ENCODE data around the gene MASP2.
"Not testable (repeated sequence)": the region's sequence is repeated elsewhere in the genome, so short reads cannot be mapped to it uniquely, and the experiment has no call there.

The MASP2 gene

GRCh38 chr1:11058595-11059154 lies 11.6 kb upstream of the MASP2 start:
- DNase-seq (ENCODE audit: low read depth in 2 of 3, low spot score in 2 of 3): no peak

GRCh38 chr1:11058026-11058425 lies 11.0 kb upstream of the MASP2 start:
- DNase-seq (ENCODE audit: low read depth in 2 of 3, low spot score in 2 of 3): no peak

DNA sequence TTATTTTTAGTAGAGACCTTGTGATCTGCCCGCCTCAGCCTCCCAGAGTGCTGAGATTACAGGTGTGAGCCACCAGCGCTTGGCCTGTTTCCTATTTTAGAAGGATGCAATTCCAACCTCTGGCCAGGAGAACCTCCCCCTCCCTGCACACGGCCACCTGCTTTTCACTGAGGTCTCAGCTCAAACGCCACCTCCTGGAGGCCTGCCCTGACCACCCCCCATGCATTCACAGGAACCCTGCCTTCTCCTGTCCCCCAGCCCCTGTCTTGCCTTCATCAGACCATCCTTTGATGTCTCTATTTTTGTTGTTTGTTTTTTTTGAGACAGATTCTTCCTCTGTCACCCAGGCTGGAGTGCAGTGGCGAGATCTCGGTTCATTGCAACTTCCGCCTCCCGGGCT lies 10.4 kb upstream of the MASP2 start:
- no peak for DNase-seq (ENCODE audit: low read depth in 2 of 3, low spot score in 2 of 3)

DNA sequence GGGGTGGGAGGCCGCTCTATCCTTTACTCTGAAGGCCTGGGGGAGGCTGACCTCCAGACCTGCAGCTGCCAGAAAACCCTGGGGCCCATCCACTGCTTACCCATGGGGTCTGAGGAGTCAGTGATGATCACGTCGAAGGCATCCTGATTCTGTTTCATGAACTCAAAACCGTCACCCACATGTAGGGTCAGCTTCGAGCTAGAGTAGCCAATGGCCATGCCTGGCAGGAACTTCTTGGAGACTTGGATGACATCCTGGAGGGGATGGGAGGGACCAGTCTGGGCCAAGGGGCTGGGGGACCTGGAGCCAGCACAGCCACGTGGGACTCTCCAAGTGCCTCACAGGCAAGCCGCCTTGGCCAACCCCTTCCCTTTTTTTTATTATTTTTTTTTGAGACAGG lies 9.5 kb upstream of the MASP2 start:
- no peak for DNase-seq (ENCODE audit: low read depth in 2 of 3, low spot score in 2 of 3)

GRCh38 chr1:11055676-11056075 lies 8.6 kb upstream of the MASP2 start:
- DNase-seq (ENCODE audit: low read depth in 2 of 3, low spot score in 2 of 3): no peak

DNA sequence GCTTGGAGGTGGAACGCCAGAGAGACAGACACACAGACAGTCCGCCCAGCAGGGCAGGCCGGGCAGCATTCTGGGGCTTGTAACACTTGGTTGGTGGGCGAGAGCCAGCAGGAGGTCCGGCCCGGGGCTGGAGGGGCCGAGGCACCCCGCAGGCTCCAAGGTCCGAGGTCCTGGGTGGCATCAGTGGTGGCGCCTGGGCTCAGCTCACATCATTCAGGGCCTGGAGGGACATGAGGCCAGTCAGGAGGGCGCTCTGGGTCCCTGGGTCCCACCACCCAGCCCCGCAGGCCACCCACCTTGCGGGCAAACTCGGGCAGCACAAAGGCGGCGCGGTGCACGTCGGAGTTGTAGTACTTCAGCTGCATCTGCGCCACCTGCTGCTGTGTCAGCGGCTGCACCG lies 7.6 kb upstream of the MASP2 start:
- DNase-seq (ENCODE audit: low read depth in 2 of 3, low spot score in 2 of 3): no peak

DNA sequence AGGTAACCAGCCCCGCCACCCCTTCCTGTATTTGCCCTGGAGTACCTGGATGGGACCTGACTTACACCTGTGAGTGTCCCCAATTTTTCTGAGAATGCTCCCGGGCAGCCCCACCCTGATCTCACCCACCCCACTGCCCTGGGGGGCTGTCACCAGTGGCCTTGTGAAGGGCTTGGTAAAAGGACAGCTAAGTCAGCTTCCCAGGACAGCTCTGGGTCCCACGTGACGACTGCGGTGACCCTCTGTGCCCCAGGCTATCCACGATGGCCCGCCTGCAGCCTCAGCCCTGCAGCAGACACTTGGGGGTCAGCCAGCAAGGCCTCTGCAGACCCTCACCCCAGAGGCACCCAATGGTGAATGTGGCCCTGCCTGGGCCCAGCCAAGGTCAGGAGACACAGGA lies 7.1 kb upstream of the MASP2 start:
- DNase-seq (ENCODE audit: low read depth in 2 of 3, low spot score in 2 of 3): no peak

DNA sequence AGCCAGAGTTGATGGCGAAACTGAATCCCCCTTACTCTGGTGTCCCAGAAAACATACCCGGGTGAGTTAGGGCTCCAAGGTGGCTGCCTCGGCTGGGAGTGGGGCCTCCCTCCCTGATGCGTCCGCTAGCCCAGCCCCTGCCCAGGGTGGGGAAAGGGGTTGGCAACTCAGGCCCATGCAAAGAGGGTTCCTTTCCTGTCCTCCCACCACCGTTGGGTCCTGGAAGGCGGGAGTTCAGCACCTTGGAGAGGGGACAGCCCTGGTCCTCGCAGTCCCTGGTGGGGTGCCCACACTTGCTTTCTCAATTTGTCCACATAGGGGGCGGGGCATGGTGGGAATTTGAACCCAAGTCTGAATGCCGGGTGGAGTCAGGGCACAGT lies 6.7 kb upstream of the MASP2 start:
- DNase-seq (ENCODE audit: low read depth in 2 of 3, low spot score in 2 of 3): no peak

GRCh38 chr1:11052839-11053757 lies 6.1 kb upstream of the MASP2 start:
- no peak for DNase-seq (ENCODE audit: low read depth in 2 of 3, low spot score in 2 of 3)

DNA sequence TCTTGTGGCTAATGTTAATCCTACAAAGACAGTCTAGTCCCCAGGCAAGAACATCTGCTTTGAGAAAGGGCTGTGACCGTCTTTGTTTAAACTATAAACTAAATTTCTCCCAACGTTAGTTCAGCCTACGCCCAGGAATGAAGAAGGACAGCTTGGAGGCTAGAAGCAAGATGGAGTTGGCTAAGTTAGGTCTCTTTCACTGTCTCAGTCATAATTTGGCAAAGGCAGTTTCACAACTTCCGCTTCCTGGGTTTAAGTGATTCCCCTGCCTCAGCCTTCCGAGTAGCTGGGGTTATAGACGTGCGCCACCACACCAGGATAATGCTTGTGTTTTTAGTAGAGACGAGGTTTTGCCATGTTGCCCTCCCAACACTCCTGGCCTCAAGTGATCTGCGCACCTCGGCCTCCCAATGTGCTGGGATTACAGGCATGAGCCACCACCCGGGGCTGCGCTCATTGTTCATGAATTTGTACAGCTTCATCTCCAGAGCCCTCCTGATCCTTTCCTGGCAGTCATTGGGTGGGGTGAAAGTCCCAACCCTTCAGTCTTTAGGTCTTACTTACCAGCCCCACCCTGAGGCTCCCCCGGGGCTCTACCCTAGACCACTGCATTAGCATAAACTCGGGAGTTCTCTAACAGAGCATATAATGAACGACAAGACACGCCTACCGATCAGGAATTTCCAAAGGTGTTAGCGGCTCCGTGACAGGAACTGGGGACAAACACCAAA lies 4.9 kb upstream of the MASP2 start:
- DNase-seq (ENCODE audit: low read depth in 2 of 3, low spot score in 2 of 3): no peak

DNA sequence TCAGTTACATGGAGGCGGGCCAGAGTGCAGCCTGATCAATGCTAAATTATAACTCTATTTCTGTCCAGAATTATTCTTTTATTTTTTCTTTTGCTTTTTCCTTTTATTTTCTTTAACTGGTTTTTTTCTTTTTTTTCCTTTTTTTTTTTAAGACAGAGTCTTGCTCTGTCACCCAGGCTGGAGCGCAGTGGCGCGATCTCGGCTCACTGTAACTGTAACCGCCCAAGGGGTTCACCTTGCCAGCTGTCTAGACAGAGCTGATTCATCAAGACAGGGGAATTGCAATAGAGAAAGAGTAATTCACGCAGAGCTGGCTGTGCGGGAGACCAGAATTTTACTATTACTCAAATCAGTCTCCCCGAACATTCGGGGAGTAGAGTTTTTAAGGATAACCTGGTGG lies 4.1 kb upstream of the MASP2 start:
- DNase-seq (ENCODE audit: low read depth in 2 of 3, low spot score in 2 of 3): not testable (repeated sequence)

GRCh38 chr1:11046270-11046566 lies 821 bp downstream of the MASP2 start:
- DNase-seq (ENCODE audit: low read depth in 2 of 3, low spot score in 2 of 3): no peak

DNA sequence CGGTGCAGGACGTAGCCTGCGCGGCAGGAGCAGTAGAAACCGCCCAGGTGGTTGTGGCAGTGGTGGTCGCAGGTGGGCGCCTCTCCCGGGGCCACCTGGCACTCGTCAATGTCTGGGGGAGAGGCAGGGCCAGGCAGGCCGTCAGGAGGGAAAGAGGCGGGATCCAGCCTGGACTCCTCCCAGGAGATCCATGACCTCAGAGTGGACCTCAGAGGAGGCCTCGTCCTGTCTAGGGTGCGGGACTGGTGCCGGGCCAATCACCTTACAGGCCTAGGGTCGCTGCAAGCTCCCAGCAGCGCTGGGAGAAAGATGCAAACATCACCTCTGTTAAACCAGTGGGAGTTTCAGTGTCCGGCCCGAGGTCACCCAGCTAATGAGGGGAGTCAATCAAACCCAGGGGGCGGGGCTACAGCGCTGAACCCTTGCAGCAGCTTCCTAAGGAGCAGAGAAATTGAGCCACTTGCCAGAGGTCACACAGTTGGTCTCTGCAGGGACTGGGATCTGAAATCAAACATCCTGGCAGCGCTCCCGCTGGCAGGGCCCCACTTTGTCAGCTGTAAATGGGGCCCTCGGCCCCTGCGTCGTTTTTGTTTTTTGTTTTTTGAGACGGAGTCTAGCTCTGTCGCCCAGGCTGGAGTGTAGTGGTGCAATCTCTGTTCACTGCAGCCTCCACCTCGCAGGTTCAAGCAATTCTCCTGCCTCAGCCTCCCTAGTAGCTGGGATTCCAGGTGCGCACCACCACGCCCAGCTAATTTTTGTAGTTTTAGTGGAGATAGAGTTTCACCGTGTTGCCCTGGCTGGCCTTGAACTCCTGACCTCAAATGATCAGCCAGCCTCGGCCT lies 1.4 kb downstream of the MASP2 start:
- no peak for DNase-seq (ENCODE audit: low read depth in 2 of 3, low spot score in 2 of 3)

DNA sequence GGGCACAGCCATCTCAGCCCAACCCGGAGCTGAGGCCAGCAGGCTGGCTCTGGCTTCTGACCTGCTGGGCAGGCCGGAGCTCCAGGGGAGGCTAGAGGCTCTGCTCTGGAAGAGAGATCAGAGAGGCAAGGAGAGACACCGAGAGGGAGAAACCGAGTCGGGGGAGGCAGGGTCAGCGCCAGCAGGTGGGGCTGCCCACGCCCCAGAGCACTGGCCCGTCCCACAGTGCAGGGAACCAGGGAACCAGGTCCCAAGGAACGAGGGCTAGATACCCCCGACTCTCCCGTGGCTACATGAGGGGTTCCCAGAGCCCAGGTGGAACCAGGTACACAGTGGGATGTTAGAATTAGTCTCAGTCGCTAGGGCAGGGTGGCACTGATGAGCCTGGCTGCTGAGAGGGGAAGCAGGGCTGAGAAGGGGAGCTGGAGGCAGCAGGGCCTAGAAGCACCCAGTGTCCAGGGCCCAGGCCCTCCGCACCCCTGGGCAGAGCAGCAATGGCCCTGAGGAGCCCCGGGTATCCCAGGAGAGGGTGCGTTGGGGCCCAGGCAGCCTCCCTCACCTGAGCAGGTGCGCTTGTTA lies 2.1 kb downstream of the MASP2 start:
- no peak for DNase-seq (ENCODE audit: low read depth in 2 of 3, low spot score in 2 of 3)

- no peak for DNase-seq (ENCODE audit: low read depth in 2 of 3, low spot score in 2 of 3)
Observed at GRCh38 chr1:11044086-11044848, 2.8 kb downstream of the MASP2 start.

GRCh38 chr1:11042995-11043874 lies 3.8 kb downstream of the MASP2 start:
- no peak for DNase-seq (ENCODE audit: low read depth in 2 of 3, low spot score in 2 of 3)

GRCh38 chr1:11042065-11042464 lies 5.0 kb downstream of the MASP2 start:
- DNase-seq (ENCODE audit: low read depth in 2 of 3, low spot score in 2 of 3): no peak

GRCh38 chr1:11041048-11041447 lies 6.0 kb downstream of the MASP2 start:
- DNase-seq (ENCODE audit: low read depth in 2 of 3, low spot score in 2 of 3): no peak

GRCh38 chr1:11040105-11040429 lies 7.0 kb downstream of the MASP2 start:
- not testable (repeated sequence) for DNase-seq (ENCODE audit: low read depth in 2 of 3, low spot score in 2 of 3)

All from activated CD8-positive, alpha-beta memory T cell treated with anti-CD3 and anti-CD28 coated beads for 48 hours (primary cell).